GM18502 (cell line): ENCODE data around the gene ANKRD60.

Source experiments
- ATAC-seq: cut with Tn5 transposase; IDR thresholded peaks from one replicate; pipeline ENCODE4 v1.9.1; 2021; ENCODE audit warnings: mild to moderate bottlenecking; ENCODE audit not compliant: unreplicated experiment, poor library complexity

The ANKRD60 gene

GRCh38 chr20:58198384-58198783 lies 30.1 kb downstream of the ANKRD60 start:
- no peak for ATAC-seq

- no peak for ATAC-seq
These were observed 31.3 kb downstream of the ANKRD60 start for GRCh38 chr20:58197185-58197469.

GRCh38 chr20:58196402-58197184 lies 31.9 kb downstream of the ANKRD60 start:
- ATAC-seq, result no peak

- no peak for ATAC-seq
These were observed 33.4 kb downstream of the ANKRD60 start for GRCh38 chr20:58195047-58195446.

- no peak for ATAC-seq
These were observed 34.2 kb downstream of the ANKRD60 start for GRCh38 chr20:58194175-58194791.

DNA sequence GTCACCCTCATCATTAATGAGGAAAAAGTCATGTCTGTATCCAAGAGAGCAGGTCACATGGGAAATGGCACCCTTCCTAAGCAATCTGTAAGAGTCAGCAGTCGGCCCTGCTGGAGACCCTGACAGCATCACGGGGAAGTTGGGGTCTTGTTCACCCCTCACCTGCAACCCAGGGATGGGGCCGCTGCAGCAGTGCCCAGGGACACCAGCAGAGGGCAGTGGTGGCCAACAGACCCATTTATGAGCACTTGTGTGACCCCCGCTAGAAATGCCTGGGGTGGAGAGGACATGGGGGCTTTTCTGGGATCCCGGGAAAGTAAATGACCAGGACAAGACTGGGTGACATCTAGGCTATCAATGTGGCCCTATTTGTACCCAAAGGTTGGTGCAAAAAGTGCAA lies 35.9 kb downstream of the ANKRD60 start:
- ATAC-seq, result no peak

GRCh38 chr20:58192065-58192464 lies 36.4 kb downstream of the ANKRD60 start:
- no peak for ATAC-seq

GRCh38 chr20:58188527-58188926 lies 39.9 kb downstream of the ANKRD60 start:
- ATAC-seq, result no peak

DNA sequence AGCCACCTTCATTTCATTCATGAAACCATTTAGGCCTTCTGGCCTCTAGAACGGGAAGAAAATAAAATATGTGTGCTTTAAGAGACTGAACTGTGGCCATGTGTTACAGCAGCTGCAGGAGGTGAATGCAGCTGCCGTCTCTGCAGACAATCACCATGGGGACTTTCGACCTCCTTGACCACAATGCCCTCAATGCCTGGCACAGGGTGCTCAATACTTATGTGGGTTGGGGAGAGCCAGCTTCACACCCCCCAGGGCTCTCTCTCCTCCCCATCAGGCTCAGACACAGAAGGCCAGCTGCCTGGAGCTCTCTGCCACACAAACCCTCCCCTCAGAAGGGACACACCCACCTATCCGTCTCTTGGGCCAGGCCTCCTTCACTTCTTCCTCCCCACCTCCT lies 43.5 kb downstream of the ANKRD60 start:
- no peak for ATAC-seq

DNA sequence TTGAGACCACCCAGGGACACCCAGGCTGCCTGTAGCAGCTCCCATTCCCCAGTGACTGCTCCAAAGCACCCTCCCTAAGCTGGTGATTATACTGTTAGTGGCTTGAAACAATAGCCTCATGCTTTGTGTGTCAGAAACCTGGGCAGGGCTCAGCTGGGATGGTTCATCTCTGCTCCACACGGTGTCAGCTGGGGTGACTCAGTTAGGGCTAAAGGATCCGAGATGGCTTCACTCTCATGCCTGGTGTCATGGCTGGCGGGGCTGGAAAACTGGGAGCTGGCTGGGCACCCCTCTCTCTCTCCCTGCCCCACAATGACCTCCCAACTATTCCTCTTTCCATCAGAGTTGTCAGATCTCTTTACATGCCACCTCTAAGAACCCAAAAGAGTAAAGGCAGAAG lies 44.4 kb downstream of the ANKRD60 start:
- no peak for ATAC-seq

- ATAC-seq, result no peak
These were observed 45.8 kb downstream of the ANKRD60 start for GRCh38 chr20:58182521-58183140.

DNA sequence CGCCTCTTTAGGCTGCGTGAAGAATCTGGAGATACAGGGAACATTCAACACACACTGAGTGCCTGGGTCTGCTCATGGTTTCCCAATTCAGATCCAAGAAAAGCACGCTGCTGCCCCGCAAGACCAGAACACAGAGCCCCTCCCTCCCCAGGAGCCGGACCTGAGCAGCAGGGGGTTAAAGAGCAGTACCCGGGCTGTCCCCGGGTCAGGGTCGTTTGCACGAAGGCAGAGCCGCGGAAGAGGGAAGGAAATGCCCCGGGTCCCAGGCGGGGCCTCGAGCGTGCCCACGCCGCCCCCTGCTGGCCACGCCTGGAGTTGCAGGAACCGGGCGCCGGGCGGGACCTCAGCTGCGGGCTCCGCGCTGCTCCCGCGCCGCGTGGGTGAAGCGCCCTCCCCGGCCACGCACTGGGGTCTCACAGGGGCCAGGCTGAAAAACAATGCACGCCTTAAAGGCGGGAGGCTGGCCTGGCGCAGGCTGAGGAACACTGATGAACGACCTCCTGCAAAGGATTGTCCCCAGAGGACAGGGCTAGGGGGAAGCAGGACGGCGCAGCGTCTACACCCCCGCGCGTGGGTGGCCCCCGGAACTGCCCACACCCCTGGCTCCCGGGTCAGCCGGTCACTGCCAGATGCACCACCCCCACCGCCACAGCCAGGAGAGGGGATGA lies 48.9 kb downstream of the ANKRD60 start:
- ATAC-seq, result no peak

- ATAC-seq, result no peak
These were observed 49.4 kb downstream of the ANKRD60 start for GRCh38 chr20:58179083-58179431.

DNA sequence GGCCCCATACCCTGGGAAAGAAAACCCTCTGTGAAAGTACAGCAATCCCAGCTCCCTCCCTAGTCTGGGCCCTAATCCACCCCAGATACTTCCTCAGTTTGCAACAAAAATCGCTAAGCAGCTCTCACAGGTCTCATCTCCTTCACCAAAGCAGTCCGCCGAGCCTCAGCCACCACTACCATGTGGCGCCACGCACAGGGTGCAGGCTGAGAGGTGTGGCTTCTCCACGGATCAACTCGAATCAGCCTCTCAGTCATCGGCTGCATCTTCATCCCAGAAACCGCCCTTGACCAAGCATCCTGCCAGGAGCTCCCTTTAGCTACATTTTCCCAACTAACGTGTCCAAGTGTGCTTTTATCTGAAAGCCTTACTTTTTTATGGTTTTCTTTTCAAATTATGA lies 50.7 kb downstream of the ANKRD60 start:
- no peak for ATAC-seq

DNA sequence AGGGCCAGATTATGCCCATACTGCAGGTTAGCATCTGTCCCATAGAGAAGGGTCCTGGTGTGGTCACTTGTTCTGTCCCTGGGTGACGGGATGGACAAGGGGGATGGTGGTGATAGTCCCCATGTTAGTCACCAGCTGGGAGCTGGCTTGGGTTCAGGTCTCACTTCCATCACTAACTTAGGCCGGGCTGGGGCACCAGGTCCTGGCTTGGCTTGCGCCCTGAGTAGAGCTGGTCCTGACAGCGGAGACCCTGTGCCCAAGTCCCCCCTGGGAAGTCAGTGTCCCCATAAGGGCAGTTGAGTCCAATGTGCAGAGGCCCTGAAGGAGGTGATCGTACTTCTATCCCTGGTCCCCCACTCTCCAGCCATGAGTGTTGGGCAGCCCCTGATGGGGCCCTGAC lies 52.6 kb downstream of the ANKRD60 start:
- no peak for ATAC-seq

DNA sequence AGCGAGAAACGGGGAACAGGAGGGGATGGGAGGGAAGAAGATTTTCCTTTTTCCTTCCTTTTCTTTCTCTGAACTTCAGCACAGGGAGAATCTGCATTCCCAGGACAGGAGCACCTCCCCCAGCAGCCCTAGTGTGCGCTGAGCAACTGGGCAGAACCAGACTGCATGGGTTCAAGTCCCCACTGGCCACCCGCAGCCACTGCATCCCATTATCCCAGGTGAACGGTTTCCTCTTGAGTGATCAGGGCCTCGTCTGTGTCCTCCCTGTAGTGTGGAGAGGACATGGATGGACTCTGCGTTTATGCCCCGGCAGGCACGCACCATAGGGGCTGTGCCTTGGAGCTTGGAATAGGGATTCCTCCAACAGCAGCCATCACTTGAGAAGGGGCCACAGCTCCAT lies 53.0 kb downstream of the ANKRD60 start:
- ATAC-seq, result no peak

- no peak for ATAC-seq
These were observed 53.7 kb downstream of the ANKRD60 start for GRCh38 chr20:58174708-58175280.

DNA sequence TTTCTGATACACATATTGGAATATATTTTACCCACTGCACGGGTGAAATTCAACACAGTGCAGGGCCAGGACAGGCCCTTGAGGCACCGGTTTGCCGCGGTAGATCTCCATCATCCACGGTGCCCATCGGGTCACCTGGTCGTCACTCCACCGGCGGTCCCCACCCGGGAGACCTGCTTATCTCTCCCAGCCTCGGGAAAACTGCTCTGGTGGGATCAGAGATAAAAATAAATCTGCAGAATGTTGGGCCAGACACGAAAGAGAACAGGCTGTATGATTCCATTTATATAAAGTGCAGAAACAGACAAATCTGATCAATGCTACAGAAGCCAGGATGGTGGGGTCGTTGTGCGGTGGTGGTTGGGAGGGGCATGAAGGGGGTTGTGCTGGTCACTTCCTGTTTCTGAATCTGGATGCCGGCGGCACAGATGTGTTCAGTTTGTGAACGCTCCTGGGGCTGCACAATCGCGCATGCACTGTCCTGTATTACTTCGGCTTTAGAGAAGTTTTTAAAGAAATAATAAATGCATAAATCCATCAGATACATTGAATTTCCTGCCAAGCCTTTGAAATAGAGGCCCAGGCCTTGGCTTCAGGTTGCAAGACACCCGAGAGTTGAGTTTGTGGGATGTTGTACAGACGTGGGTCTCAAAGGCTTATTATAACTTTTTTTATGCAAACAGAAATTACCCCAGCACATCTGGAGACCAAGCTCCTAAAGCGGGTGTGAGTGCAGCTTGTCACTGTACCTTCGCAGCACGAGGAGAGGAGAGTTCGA lies 54.3 kb downstream of the ANKRD60 start:
- no peak for ATAC-seq

DNA sequence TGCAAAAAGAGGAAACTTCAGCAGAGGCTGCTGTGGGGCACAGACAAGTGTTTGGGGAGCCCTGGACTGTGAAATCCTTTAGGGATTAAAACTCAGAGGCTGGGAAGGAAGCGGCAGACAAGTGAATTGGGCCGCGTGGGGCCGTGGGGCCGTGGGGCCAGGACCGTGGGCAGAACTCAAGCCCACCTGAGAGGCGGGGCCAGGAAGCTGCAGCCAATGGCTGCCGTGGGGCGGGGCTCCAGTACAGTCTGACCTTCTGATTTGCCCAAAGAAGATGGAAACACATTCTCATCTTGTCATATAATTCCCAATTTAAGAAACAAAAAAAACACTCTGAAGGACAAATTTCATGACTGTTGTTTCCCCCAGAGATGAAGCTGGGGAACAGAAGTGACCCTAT lies 55.4 kb downstream of the ANKRD60 start:
- no peak for ATAC-seq

DNA sequence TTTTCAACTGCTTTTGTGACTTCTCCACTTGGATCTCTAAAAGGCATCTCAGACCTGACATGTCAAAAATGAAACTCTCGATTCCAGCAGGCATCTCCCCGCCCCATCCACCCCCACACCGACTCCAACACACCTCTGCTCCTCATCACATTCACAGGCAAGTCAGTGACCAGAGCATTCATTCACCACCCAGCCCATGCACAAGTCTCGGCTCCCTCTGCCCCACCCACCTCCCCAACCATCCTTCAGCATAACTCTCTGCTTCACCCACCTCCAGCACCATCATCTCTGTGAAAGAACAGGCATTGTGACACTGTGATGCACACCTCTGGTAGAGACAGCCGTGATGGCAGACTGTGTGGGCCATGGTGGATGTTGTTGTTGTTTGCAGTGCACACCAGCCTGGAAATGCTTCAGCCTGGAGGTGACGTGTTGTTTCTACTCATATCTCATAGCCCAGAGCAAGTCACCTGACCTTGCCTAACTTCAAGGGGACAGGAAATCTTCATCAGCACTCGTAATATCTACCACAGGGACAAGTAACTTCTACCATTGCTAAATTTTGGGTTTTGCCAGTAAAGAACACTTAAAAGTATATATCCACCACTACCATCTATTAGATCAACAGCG lies 56.5 kb downstream of the ANKRD60 start:
- ATAC-seq, result no peak
